BLaER1 treated with 17β-estradiol and CSF1 and Interleukin-3, amounts not matched to agents 10 nM and 100 nM (cell line): ENCODE results near the gene VPS13D.

Experiments used
- H3K27ac ChIP-seq, 11 experiments: shearing (Covaris generic); formaldehyde crosslinking; 2 replicates each; pipeline ENCODE4 v1.8.1; 2022
- H3K27me3 ChIP-seq, 11 experiments: shearing (Covaris generic); formaldehyde crosslinking; 2 replicates each; pipeline ENCODE4 v1.8.1; 2022
- H3K36me3 ChIP-seq, 11 experiments: shearing (Covaris generic); formaldehyde crosslinking; 2 replicates each; pipeline ENCODE4 v1.8.1; 2022
- H3K4me1 ChIP-seq, 10 experiments: shearing (Covaris generic); formaldehyde crosslinking; 2 replicates each; pipeline ENCODE4 v1.8.1; 2022
- H3K4me2 ChIP-seq, 11 experiments: shearing (Covaris generic); formaldehyde crosslinking; 2 replicates each; pipeline ENCODE4 v1.8.1; 2022
- H3K4me3 ChIP-seq, 10 experiments: shearing (Covaris generic); formaldehyde crosslinking; 2 replicates each; pipeline ENCODE4 v1.8.1; 2022
- H3K9ac ChIP-seq, 11 experiments: shearing (Covaris generic); formaldehyde crosslinking; 2 replicates each; pipeline ENCODE4 v1.8.1; 2022
- H3K9me3 ChIP-seq, 11 experiments: shearing (Covaris generic); formaldehyde crosslinking; replicated peaks in 1 of 11; 2 replicates each; pipeline ENCODE4 v1.8.1; 2022
- H4K20me1 ChIP-seq, 11 experiments: shearing (Covaris generic); formaldehyde crosslinking; 2 replicates each; pipeline ENCODE4 v1.8.1; 2022
- Cebpa-rat ChIP-seq, 11 experiments: shearing (Covaris generic); IDR thresholded peaks; 2 replicates each; pipeline ENCODE4 v1.8.1; 2022

The VPS13D gene

GRCh38 chr1:12191242-12192032 lies 38.4 kb upstream of the VPS13D start:
- Histone ChIP-seq H3K4me1 (peaks cover 21 to 100% (median 67%) of the 10 kb centered on the region in 10 experiments), H3K36me3 (peaks cover 0 to 100% (median 30%) of the 10 kb centered on the region in 11 experiments; a peak in 12 of 22 replicates)

DNA sequence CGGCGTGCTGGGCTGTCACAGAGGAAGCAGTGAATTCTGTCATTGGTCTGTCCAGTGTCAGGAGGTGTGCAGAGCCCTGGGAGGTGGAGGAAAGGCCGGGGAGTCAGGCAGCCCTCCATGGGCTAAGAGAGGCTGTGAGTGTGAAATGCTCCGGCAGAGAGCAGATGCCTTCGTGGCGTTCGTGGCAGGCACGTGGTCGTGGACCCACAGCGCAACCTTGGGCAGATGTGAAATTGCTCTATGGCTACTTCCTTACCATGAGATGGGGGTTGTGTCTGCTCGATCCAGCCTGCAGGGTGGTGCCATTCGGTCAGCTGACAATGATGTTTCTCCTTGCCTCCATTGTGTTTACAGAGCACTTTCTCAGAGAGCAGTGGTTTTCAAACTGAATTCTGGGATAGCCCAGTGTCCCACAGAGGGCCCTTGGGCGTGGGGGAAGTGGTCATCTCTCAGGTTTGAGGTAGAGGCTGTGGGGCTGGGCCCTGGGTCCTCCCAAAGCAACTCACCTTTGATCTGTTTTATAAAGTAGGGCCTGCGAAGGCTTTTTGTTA lies 35.1 kb upstream of the VPS13D start:
- Histone ChIP-seq H3K9me3 (0 out of 22 replicates have a peak, but pooled peaks cover 0 to 4% (median 0%) of the 10 kb centered on the region in 11 experiments), H3K9ac (peak overlapping the region in 3 of 11 experiments; percentile 15 to 36 (median 18); a peak in 2 of 22 replicates), H3K4me2 (peak overlapping the region in 9 of 11 experiments; percentile 1 to 99 (median 67); a peak in 14 of 22 replicates), H3K27ac (peak overlapping the region in 7 of 11 experiments; percentile 4 to 60 (median 43); a peak in 10 of 22 replicates), H3K4me3 (no peak overlapping the region), H3K36me3 (peaks cover 0 to 100% (median 30%) of the 10 kb centered on the region in 11 experiments; a peak in 12 of 22 replicates), H4K20me1 (peaks cover 0 to 100% (median 13%) of the 10 kb centered on the region in 11 experiments; a peak in 13 of 22 replicates), H3K27me3 (no peaks in the 10 kb centered on the region), H3K4me1 (peaks cover 52 to 98% (median 84%) of the 10 kb centered on the region in 10 experiments)
- no peak for TF ChIP-seq Cebpa-rat (IDR thresholded peaks at IDR 0.05)

More at GRCh38 chr1:12191242-12192032, 38.4 kb upstream of the VPS13D start:
- no peak for TF ChIP-seq Cebpa-rat (IDR thresholded peaks at IDR 0.05)
- Histone ChIP-seq H3K4me2 (peak overlapping the region in 9 of 11 experiments; percentile 18 to 100 (median 45); a peak in 15 of 22 replicates), H3K27me3 (no peaks in the 10 kb centered on the region), H3K27ac (0 out of 22 replicates have a peak overlapping the region, but pooled peaks of 1 of the 11 experiments have one; percentile 3), H4K20me1 (peaks cover 0 to 100% (median 20%) of the 10 kb centered on the region in 11 experiments; a peak in 13 of 22 replicates), H3K9ac (peak overlapping the region in 2 of 11 experiments; percentile 42 to 82; a peak in 4 of 22 replicates), H3K4me3 (peak overlapping the region in 1 of 10 experiments; percentile 6; a peak in 1 of 20 replicates), H3K9me3 (no peaks in the 10 kb centered on the region)

GRCh38 chr1:12195416-12195815 lies 34.4 kb upstream of the VPS13D start:
- no peaks in the 10 kb centered on the region for H3K27me3 ChIP-seq
- TF ChIP-seq Cebpa-rat (IDR thresholded peaks at IDR 0.05): no peak
- no peak overlapping the region for H3K4me3 ChIP-seq
- H3K4me1 ChIP-seq: peaks cover 59 to 98% (median 88%) of the 10 kb centered on the region in 10 experiments
- H3K9me3 ChIP-seq: 0 out of 22 replicates have a peak, but pooled peaks cover 0 to 4% (median 0%) of the 10 kb centered on the region in 11 experiments
- H3K27ac ChIP-seq: peak overlapping the region in 7 of 11 experiments; percentile 1 to 64 (median 47); a peak in 11 of 22 replicates
- peak overlapping the region in 7 of 11 experiments; percentile 47 to 99 (median 68); a peak in 12 of 22 replicates for H3K4me2 ChIP-seq
- peak overlapping the region in 2 of 11 experiments; percentile 36 to 51; a peak in 3 of 22 replicates for H3K9ac ChIP-seq
- H4K20me1 ChIP-seq: peaks cover 0 to 100% (median 13%) of the 10 kb centered on the region in 11 experiments; a peak in 13 of 22 replicates
- H3K36me3 ChIP-seq: peaks cover 0 to 100% (median 30%) of the 10 kb centered on the region in 11 experiments; a peak in 12 of 22 replicates

- Histone ChIP-seq H3K4me1 (peaks cover 54 to 97% (median 80%) of the 10 kb centered on the region in 10 experiments), H3K4me2 (peak overlapping the region; percentile 13 to 99 (median 53); a peak in 21 of 22 replicates), H3K9ac (peak overlapping the region in 8 of 11 experiments; percentile 21 to 51 (median 38); a peak in 10 of 22 replicates), H3K36me3 (peaks cover 0 to 100% (median 32%) of the 10 kb centered on the region in 11 experiments; a peak in 13 of 22 replicates), H3K4me3 (no peak overlapping the region), H3K27ac (peak overlapping the region; percentile 13 to 64 (median 48); a peak in 18 of 22 replicates), H4K20me1 (peaks cover 0 to 100% (median 6%) of the 10 kb centered on the region in 11 experiments; a peak in 9 of 22 replicates), H3K27me3 (no peaks in the 10 kb centered on the region), H3K9me3 (0 out of 22 replicates have a peak, but pooled peaks cover 0 to 4% (median 0%) of the 10 kb centered on the region in 11 experiments)
- peak in 7 of 11 experiments; percentile 28 to 66 (median 52); a peak in 7 of 22 replicates for TF ChIP-seq Cebpa-rat (IDR thresholded peaks at IDR 0.05)
These were observed 33.0 kb upstream of the VPS13D start for GRCh38 chr1:12196641-12197482.

DNA sequence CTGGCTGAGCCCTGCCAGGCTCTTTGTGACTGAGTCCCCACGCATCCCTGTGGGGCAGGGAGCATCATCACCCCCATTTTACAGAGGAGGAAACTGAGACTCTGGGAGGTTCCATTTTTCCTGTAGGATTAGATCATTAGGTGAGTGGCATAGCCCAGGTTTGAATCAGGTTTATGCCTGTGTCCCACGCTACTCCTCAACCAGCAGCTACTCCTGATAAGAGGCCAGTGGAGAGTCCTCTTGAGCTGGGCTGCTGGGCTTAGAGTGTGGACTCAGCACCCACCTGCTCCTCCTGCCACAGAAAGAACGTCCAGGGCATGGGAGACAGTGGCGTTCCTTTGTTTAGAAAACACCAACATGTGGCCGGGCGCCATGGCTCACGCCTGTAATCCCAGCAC lies 32.3 kb upstream of the VPS13D start:
- peaks cover 0 to 100% (median 6%) of the 10 kb centered on the region in 11 experiments; a peak in 9 of 22 replicates for H4K20me1 ChIP-seq
- no peak for TF ChIP-seq Cebpa-rat (IDR thresholded peaks at IDR 0.05)
- peak overlapping the region in 3 of 11 experiments; percentile 6 to 38 (median 20); a peak in 1 of 22 replicates for H3K9ac ChIP-seq
- H3K4me2 ChIP-seq: peak overlapping the region in 10 of 11 experiments; percentile 25 to 99 (median 60); a peak in 16 of 22 replicates
- no peaks in the 10 kb centered on the region for H3K27me3 ChIP-seq
- H3K36me3 ChIP-seq: peaks cover 0 to 100% (median 38%) of the 10 kb centered on the region in 11 experiments; a peak in 13 of 22 replicates
- no peak overlapping the region for H3K4me3 ChIP-seq
- 0 out of 22 replicates have a peak, but pooled peaks cover 0 to 4% (median 0%) of the 10 kb centered on the region in 11 experiments for H3K9me3 ChIP-seq
- H3K27ac ChIP-seq: peak overlapping the region; percentile 6 to 54 (median 42); a peak in 18 of 22 replicates
- peaks cover 52 to 95% (median 76%) of the 10 kb centered on the region in 10 experiments for H3K4me1 ChIP-seq

GRCh38 chr1:12200208-12200607 lies 29.6 kb upstream of the VPS13D start:
- Histone ChIP-seq H3K9ac (peak overlapping the region in 2 of 11 experiments; percentile 44 to 57; a peak in 1 of 22 replicates), H3K4me3 (no peak overlapping the region), H3K27me3 (no peaks in the 10 kb centered on the region), H3K4me1 (peaks cover 49 to 94% (median 60%) of the 10 kb centered on the region in 10 experiments), H3K4me2 (peak overlapping the region in 4 of 11 experiments; percentile 53 to 62 (median 57); a peak in 6 of 22 replicates), H4K20me1 (peaks cover 0 to 100% (median 6%) of the 10 kb centered on the region in 11 experiments; a peak in 10 of 22 replicates), H3K9me3 (0 out of 22 replicates have a peak, but pooled peaks cover 0 to 4% (median 0%) of the 10 kb centered on the region in 11 experiments), H3K27ac (no peak overlapping the region), H3K36me3 (peaks cover 0 to 100% (median 21%) of the 10 kb centered on the region in 11 experiments; a peak in 13 of 22 replicates)
- TF ChIP-seq Cebpa-rat (IDR thresholded peaks at IDR 0.05): no peak
